ENCODE results near the gene DUSP5. TPM values are rescaled to one million over a fixed set of nuclear protein-coding genes. Genes with fewer than 3 reads are reported as not detected.
A peak's percentile ranks its signal among the peaks of the same experiment; 100 is the strongest.
"Not testable (repeated sequence)": the region's sequence is repeated elsewhere in the genome, so short reads cannot be mapped to it uniquely, and the experiment has no call there.

The DUSP5 gene
- total RNA-seq, 1 donor from 2014 or later, result 31.3 TPM

GRCh38 chr10:110522365-110522988 is 24.8 kb downstream of the DUSP5 start:
- no peak for DNase-seq

- no peak for DNase-seq
These were observed 26.0 kb downstream of the DUSP5 start for GRCh38 chr10:110523736-110524135.

- no peak for DNase-seq
These were observed 26.6 kb downstream of the DUSP5 start for GRCh38 chr10:110524179-110524858.

GRCh38 chr10:110524859-110525232 is 27.1 kb downstream of the DUSP5 start:
- DNase-seq, result no peak

GRCh38 chr10:110525349-110526260 is 27.9 kb downstream of the DUSP5 start:
- peak; percentile 70 for DNase-seq

GRCh38 chr10:110527731-110528171 is 30.0 kb downstream of the DUSP5 start:
- DNase-seq, result peak; percentile 81

- peak; percentile 56 for DNase-seq
These were observed 30.7 kb downstream of the DUSP5 start for GRCh38 chr10:110528224-110528996.

GRCh38 chr10:110528997-110529524 is 31.4 kb downstream of the DUSP5 start:
- not testable (repeated sequence) for DNase-seq

- peak; percentile 78 for DNase-seq
These were observed 31.9 kb downstream of the DUSP5 start for GRCh38 chr10:110529596-110530011.

- DNase-seq, result peak; percentile 52
These were observed 32.6 kb downstream of the DUSP5 start for GRCh38 chr10:110530131-110530831.

GRCh38 chr10:110531687-110532086 is 34.0 kb downstream of the DUSP5 start:
- DNase-seq, result no peak

- not testable (repeated sequence) for DNase-seq
These were observed 34.9 kb downstream of the DUSP5 start for GRCh38 chr10:110532628-110533027.

- peak; percentile 55 for DNase-seq
These were observed 35.4 kb downstream of the DUSP5 start for GRCh38 chr10:110533149-110533548.

- no peak for DNase-seq
These were observed 36.9 kb downstream of the DUSP5 start for GRCh38 chr10:110534571-110534970.

GRCh38 chr10:110535958-110536891 is 38.5 kb downstream of the DUSP5 start:
- DNase-seq, result peak; percentile 51

- DNase-seq, result no peak
These were observed 41.4 kb downstream of the DUSP5 start for GRCh38 chr10:110539091-110539490.

- no peak for DNase-seq
These were observed 42.3 kb downstream of the DUSP5 start for GRCh38 chr10:110540031-110540430.

- no peak for DNase-seq
These were observed 47.3 kb downstream of the DUSP5 start for GRCh38 chr10:110544958-110545537.

GRCh38 chr10:110546077-110546476 is 48.4 kb downstream of the DUSP5 start:
- DNase-seq, result no peak

All from dermis blood vessel endothelial cell (primary cell).